NCI-H2029 treated with DMSO at 0.1 percent for 48 hours (cell line): ENCODE measurements around the gene ABCC9.
"Not testable (repeated sequence)": the region's sequence is repeated elsewhere in the genome, so short reads cannot be mapped to it uniquely, and the experiment has no call there.

Source experiments
- DNase-seq: peaks from one replicate; lab custom pipeline; 2025; lab: John Stamatoyannopoulos, UW

ABCC9 gene

GRCh38 chr12:21815306-21816062, 125.7 kb downstream of the ABCC9 start:
- DNase-seq = no peak

- no peak for DNase-seq
Measured at GRCh38 chr12:21814814-21815213, 126.4 kb downstream of the ABCC9 start.

DNA sequence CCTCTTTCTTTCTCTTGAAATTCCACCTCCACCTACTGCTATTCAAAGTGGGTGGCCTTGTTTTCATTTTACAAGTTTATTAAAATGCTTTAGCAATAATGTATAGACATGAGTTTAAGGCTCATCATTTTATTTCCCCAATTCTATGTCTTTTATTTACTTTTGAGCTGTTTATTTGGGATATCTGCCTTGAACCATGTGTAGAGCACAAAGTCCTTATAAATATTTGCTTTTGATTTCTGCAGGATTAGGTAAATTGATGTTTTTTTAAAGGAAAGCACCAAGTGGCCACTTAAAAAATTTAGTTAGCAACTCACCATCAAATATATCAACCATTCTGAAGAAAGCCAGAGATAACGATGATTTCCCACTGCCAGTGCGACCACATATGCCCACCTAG, 126.9 kb downstream of the ABCC9 start:
- no peak for DNase-seq

DNA sequence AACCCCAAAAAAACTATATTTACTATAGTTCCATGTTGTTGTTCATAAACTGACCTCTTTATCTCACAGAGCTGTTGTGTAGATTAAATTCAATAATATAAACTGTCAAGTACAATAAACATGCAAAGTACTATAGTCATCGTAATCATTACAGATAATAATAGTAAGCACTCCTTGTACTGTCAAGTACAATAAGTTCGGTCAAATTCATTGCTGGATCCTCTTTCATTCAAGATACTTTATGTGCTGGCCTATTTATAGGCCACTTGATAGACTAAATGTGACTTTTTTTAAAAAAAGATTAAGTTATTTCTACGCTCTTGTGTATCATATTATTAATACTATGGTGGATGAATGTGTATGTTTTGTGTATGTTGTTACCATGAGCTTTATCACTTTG, 127.5 kb downstream of the ABCC9 start:
- no peak for DNase-seq

GRCh38 chr12:21813125-21813524, 128.1 kb downstream of the ABCC9 start:
- DNase-seq = no peak

- DNase-seq = not testable (repeated sequence)
Measured at GRCh38 chr12:21812340-21812739, 128.9 kb downstream of the ABCC9 start.

- DNase-seq = no peak
Measured at GRCh38 chr12:21809100-21809499, 132.1 kb downstream of the ABCC9 start.

GRCh38 chr12:21806255-21806654, 135.0 kb downstream of the ABCC9 start:
- DNase-seq = no peak

- DNase-seq = no peak
Measured at GRCh38 chr12:21801522-21802288, 139.5 kb downstream of the ABCC9 start.

DNA sequence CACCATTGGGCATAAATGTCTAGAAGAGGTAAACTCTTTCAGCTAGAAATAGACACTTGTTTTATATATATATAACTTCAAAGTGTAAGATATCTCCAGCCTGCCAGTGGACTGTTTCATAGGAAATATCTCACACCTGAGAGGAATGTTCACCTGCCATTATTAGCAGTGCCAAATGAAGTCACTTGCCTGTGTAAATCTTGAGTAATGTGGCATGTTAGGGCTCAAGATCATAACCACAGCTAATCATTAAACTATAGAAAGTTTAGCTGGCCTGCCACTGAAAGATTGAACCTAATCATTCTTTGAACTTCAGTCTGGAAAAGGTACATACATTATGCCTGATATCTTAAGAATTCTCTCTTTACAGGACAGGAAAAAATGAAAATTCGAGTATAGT, 141.2 kb downstream of the ABCC9 start:
- no peak for DNase-seq

DNA sequence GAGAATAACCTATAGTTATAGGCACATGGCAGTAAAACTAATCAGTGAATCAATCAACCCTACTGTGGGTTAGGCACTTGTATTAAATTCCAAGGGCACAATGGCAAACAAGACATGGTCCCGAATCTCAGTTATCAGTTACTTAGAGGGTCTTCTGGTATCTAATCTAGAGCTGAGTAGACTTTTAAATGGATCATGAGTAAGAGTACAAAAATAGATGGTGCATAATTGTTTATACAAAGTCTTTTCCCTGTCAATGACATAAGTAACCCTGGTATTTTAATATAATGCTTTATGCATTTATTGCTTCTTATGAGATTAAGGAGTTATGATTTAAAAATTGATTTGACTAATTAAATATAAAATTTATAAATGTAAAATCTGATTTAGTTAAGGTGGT, 143.7 kb downstream of the ABCC9 start:
- DNase-seq = no peak

DNA sequence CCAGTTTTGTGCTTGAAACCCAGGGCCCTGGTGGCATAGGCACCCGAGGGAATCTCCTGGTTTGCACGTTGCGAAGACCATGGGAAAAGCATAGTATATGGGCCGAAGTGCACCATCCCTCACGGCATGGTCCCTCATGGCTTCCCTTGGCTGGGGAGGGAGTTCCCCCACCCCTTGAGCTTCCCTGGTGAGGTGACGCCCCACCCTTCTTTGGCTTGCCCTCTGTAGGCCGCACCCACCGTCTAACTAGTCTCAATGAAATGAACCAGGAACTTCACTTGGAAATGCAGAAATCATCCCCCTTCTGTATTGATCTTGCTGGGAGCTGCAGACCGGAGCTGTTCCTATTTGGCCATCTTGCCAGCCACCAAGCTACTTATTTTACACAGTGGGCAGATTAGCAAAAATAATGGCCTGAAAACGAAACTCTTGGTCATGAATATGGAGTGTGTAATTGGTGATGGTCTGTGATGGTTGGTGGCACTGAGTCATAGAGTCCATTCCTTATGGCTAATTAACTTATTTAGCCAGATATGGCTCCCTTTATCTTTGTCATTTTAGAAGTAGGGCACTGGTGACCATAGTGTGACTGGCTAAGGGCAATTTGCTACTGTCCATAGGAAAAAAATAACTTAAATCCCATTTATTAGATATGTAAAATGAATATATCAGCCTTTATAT, 145.4 kb downstream of the ABCC9 start:
- no peak for DNase-seq

GRCh38 chr12:21794807-21795595, 146.2 kb downstream of the ABCC9 start:
- DNase-seq = not testable (repeated sequence)

DNA sequence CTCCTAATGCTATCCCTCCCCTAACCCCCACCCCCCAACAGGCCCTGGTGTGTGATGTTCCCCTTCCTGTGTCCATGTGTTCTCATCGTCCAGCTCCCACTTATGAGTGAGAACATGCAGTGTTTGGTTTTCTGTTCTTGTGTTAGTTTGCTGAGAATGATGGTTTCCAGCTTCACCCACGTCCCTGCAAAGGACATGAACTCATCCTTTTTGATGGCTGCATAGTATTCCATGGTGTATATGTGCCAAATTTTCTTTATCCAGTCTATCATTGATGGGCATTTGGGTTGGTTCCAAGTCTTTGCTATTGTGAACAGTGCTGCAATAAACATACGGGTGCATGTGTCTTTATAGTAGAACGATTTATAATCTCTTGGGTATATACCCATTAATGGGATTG, 151.5 kb downstream of the ABCC9 start:
- DNase-seq = not testable (repeated sequence)

DNA sequence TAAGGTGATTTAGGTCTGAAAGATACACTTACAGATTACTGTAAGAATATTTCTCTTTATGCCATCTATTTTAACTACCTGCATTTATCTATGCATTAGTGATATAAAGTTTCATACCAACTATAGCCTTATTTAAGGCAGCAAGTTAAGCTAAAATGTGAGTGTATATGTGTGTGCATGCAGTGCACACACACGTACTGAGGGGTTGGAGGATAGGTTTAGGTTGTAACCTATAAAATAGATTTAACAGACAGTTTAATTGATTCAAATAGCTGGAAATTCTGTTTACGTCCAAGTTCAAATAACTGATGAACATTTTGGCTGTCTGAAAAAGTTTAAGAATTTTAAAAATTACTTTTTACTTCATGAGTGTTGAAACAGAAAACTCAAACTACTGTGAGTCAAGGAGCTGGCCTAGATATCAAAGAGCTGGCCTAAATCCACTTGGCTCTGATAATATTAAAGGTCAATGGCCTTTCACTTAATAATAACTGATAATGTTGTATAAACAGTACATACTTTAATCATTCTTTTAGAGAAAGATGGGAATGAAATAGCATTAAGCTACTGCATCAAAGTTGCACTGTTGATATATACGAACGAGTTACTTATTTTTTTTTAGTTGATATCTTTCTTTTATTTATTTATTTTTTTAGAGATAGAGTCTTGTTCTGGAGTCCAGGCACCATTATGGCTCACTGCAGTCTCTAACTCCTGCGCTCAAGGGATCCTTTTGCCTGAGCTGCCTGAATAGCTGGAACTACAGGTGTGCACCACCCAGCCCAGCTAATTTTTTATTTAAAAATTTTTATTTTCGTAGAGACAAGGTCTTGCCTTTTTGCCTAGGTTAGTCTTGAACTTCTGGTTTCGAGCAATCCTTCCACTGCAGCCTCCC, 152.9 kb downstream of the ABCC9 start:
- DNase-seq = no peak

GRCh38 chr12:21786041-21786531, 155.1 kb downstream of the ABCC9 start:
- DNase-seq = no peak

- not testable (repeated sequence) for DNase-seq
Measured at GRCh38 chr12:21782723-21783122, 158.5 kb downstream of the ABCC9 start.

- no peak for DNase-seq
Measured at GRCh38 chr12:21780786-21781185, 160.4 kb downstream of the ABCC9 start.

- no peak for DNase-seq
Measured at GRCh38 chr12:21776175-21776574, 165.1 kb downstream of the ABCC9 start.

GRCh38 chr12:21775133-21775820, 165.9 kb downstream of the ABCC9 start:
- no peak for DNase-seq
